ENCODE measurements around the gene GSTO2.

GSTO2 gene

DNA sequence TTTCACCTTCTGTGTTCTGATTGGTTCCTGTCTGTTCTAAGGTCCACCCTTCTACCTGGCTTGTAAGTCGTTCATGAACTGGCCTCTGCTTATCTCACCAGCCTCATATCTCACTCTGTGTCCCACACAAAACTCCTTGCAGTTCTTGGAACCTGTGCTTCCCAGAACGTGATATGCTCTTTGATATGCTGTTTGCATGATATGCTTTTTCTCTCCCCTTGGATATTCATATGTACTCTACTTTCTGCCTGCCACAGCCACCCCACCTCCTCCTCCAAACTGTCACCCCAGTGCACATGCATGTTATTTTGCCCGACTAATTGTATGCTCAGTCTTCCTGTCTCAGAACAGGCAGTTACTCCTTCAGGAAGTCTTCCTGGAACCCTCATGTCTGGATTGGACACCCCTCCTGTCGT lies 71.1 kb downstream of the GSTO2 start:
- DNase-seq (ENCODE audit: low read depth): no peak

DNA sequence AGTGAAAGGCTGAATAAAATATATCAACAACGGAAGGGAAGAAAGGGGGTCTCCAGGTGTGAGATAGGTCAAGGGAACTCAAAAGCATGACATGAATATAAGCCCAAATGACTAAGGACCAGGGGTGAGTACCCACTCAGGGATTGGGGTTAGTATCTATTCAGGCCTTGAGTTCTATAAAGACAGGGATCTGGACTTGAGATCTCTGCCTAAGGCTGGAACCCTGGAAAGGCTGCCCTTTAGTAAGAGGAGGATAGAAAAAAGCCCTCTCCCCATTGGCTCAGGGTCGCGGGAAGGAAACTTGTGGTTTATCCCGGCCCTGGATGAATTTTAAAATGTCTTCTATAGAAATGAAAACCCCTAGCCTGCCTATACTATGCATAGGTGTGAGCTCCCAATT lies 71.7 kb downstream of the GSTO2 start:
- no peak for DNase-seq (ENCODE audit: low read depth)

DNA sequence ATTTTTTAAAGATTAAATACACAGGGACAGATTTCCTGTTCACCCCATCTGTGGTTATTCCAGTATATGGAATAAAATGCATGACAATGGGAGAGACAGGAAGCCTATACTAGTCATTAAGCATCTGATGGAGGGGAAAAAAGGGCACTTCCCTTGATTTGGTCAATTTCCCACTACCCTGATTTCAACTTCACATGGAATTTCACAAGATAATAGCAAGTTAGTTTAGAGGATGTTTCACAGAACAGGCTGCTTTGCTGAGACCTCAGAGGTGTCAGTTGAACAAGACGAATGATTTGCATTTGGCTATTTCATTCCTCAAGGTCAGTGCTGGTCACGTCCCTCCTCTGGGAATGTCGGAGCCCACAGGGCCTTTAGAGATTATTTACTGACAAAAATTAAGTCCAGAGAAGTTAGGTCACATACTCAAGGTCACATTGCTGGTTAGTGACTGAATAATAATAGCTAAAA lies 74.0 kb downstream of the GSTO2 start:
- DNase-seq (ENCODE audit: low read depth): no peak

DNA sequence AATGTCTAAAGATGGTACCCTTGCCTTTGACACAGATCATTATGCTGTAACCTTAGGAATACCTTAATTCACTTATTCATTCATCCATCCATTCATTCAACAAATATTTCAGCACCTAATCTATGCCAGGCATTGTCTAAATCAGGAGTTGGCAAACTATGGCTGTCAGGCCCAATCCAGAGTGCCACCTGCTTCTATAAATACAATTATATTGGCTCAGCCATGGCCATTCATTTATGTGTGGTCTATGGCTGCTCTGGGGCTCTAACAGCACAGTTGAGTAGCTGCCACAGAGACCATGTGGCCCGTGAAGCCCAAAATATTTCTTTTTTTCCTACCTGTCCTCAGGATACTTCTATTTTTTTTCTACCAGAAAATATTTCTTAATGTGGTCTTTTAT lies 75.2 kb downstream of the GSTO2 start:
- no peak for DNase-seq (ENCODE audit: low read depth)

DNA sequence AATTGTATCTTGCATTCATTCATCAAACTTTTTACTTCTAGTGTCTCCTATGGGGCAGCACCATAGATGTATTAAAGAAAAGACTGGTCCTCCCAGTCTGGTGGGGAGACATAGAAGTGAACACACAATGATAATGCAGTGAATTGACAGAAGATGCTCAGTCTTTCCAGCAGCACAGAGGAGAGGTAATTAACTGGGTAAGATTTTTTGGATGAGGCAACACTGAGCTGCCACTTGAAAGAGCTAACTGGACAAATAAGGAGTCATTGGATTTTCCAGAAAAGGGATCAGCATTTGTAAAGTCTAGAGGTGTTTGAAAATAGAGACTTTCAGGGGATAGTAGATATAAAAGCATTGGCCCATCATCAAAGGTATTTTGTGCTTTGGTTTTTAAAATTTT lies 76.5 kb downstream of the GSTO2 start:
- DNase-seq (ENCODE audit: low read depth): no peak

DNA sequence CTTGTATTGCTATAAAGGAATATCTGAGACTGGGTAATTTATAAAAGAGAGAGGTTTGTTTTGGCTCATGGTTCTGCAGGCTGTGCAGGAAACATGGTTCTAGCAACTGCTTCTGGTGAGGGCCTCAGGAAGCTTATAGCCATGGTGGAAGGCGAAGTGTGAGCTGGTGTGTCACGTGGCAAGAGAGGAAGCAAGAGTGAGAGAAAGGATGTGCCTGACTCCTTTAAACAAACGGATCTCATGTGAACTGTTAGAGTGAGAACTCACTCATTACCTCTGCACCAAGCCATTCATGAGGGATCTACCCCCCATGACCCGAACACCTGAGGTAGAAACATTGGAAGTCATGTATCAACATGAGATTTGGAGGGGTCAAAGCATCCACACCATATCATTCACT lies 77.0 kb downstream of the GSTO2 start:
- no peak for DNase-seq (ENCODE audit: low read depth)

DNA sequence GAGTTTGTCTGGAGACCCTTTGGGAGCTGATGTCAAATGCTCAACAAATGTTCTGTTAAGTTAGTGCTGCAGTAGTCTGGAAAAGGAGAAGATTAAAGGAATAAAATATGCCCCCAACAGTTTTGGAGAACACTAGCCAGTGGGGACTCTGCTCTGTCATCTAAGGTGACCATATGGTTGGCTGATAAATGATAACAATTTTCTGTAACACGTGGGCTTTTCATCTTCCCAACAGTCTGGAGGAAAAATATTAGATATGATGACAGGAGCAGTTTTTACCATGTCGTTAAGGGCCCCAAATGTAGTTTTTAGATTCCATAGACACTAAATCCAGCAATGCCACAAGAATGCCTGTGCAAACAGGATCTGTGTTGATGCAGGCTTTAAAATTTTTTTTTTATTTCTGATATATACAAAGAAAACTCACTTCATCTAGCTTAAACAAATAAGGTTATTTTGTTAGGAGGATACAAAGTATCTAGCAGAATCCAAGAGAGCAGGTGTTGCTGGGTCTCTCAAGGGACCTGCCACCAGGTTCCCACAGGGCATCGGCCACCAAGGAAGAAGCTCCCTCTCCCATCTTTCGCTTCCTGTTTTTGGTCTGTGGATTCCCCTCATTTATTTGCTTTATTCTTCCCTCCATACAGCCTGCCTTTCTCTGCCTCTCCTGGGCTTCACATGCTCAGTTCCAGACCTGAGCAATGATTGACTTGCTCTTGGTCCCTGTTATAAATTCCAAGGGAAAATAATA lies 78.5 kb downstream of the GSTO2 start:
- DNase-seq (ENCODE audit: low read depth): no peak

DNA sequence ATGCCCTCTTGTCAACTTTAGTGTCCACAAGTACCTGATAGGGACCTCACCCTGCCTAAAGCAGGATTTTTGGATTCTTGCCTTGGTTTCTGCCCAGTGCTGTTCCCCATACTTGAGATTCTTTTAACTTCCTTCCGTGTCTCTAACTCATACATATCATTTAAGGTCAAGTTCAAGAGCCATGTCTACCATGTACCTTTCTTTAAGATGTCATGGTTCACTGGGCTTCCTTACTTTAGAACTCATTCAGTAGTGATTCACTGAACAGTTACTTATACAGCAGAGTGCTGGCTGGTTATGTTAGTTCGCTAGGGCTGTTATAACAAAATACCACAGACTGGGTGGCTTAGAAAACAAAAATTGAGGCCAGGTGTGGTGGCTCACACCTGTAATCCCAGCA lies 79.6 kb downstream of the GSTO2 start:
- DNase-seq (ENCODE audit: low read depth): no peak

DNA sequence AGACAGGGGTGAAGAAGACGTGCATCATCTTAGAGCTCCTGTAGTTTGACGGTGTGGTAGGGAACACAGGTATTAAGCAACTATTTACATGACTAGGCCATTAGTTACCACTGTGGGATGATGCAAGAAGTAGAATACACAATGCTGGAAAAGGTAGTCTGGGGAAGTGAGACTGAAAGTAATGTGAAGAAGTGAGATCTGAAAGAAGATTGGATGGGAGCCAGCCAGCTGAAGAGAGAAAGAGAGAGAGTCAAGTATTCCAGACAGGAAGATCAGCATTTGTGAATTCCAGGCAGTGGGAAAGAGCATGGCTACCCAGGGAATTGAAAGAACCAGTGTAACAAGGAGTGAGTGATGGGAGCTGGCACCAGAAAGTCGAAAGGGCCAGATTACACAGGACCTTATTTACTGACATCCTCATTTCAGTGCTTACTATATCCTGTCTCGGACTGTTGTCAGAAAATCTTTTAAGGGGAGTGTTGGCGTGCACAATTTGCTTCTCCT lies 80.7 kb downstream of the GSTO2 start:
- peak; percentile 49 for DNase-seq (ENCODE audit: low read depth)

DNA sequence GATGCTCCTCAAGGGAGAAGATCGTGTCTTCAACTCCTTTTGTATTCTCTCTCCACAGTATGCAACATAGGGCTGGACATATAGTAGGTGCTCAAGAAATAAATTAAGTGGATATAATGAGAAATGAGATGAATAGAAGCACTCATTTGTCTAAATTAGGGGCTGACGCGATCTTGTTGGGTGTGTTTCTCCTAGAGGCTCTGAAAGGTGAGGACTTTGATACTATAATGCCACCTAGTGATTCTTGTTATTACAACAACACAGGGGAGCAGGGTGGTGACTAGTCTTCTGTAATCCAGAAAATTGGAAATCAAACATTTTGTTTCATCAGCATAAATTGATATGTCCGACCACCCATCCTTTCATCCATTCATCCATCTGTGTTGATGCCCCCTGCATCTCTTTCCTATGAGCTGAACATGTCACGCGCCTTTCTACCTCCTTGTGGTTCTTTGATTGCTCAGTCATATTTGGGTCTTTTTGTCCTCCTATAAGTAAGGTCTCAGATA lies 81.2 kb downstream of the GSTO2 start:
- peak; percentile 65 for DNase-seq (ENCODE audit: low read depth)

DNA sequence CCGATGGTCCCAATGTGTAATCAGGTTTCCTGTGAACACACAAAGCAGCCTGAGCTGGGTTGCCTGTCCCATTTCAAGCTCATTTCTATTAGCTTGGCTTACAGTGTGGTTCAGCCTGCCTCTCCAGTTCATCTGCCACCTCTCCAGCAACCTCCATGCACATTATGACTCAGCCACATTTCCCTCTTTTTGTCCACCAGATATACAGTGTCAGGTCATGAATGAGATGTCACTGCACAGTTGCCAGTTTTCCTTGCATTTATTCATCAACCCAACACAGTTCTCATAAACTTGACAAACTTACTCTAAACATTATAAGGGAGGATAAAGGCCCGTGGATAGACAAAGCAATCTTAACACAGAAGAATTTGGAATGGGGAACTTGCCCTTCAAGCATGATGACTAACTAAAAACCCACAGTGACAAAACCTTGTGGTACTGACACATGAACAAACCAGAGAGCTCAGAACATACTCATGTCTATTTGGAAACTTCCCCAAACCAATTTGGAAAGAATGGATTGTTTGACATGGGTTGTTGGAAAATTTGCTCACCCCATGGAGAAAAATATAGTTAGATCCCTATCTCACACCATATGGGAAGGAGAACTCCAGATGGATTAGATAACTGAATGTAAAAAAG lies 82.2 kb downstream of the GSTO2 start:
- DNase-seq (ENCODE audit: low read depth): peak; percentile 57

DNA sequence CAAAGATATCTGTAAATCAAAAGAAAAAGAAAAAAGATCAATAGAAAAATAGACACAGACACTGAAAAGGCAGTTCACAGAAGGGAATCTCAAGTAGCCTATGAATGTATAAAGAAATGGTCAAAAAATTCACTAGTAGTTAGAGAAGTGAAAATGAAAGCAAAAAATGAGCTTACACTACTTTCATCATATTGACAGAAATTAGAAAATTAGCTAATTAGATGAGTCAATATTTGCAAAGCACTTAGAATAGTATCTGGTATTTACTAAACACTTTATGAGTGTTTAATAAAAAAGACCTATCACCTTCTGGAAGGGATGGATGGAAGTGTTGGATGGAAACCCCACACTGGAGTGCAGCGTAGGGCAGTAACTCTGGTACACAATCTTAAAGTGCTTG lies 82.9 kb downstream of the GSTO2 start:
- no peak for DNase-seq (ENCODE audit: low read depth)

DNA sequence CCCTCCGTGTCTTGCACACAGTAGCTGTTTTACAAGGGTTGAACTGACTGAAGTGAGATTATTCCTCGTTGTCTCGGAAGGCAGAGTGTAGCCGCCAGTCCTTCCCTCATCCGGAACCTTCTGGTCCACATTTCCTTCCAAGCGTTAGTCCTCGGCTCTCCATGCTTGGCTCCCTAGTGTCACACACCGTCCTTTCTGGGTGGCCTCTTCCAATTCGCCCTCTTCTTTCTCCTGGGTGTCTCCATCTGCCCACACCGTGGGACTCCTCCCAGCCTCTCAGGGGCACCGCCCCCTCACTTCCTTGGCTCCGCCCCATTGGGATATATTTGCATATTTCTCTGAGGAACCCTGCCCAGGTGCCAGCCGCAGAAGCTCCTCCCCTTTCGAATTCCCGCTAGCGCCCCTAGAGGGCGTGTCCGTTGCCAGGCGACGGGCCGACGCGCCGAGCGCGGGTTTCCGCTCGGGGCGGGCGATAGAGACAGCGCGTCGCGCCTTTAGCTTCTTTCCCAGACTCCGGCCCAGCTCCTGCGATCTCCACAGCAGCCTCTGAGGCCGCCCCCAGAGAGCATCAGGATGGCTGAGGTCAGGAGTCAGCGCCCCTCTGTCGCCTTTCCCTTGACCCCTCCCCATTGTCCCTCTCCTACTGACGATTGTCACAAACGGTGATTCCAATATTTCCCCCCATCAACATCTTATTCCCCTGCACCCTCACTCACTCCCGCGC lies 84.5 kb downstream of the GSTO2 start, which contains the start of gene CFAP58:
CFAP58 (plus strand) TSS at position 509 of the 724 bp plus-strand sequence; CDS start at position 574, 65 bp downstream.
- peak; percentile 82 for DNase-seq (ENCODE audit: low read depth)
